HG03457 (cell line): ENCODE results near the gene TGFB2.

Experiments used
- ATAC-seq: cut with Tn5 transposase; IDR thresholded peaks from one replicate; pipeline ENCODE4 v1.9.1; 2021; ENCODE audit warnings: moderate number of reproducible peaks; ENCODE audit not compliant: unreplicated experiment

TGFB2 gene

DNA sequence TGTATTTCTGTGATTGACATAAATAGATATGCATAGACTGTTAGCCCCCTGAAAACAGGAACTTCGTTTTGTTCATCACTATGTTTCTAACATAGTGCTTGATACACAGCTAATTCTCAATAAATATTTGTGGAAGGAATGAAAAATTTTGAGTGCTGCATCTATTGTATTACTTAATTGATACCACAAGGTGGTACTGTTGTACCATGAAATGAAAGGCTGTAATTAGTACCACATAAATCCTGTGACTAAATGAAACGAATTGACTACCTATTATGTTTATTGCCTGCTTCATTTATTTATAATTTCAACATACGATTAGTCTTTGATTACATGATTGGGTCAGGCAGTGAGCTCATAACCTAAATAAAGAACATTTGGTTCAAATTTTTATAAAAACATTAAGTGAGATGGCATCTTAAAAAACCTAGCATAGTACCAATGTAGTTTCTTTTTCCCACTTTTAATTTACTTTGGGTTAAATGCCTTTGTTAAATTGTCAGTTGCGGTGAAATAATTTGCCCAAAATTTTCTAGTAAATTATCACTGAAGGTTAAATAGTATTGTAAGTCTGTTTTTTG, 15.0 kb upstream of the TGFB2 start:
- ATAC-seq, result peak; percentile 62

DNA sequence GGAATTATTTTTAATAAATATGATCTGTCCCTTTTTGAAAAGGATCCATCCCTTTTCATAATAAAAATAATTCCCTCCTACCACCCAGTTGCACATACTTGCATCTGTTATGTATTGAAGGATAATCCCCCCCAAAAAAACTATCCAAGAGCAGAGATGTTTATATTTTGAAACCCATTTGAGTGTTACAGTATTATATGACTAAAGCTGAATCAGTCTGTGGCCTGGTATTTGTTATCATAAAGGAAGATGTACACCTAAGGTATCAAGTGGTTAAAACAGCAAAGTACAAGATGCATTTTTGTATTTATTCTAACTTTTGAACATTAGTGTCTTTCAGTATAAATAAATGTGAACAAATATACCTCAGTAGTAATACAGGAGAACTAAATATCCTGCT, 12.7 kb upstream of the TGFB2 start:
- ATAC-seq, result no peak

DNA sequence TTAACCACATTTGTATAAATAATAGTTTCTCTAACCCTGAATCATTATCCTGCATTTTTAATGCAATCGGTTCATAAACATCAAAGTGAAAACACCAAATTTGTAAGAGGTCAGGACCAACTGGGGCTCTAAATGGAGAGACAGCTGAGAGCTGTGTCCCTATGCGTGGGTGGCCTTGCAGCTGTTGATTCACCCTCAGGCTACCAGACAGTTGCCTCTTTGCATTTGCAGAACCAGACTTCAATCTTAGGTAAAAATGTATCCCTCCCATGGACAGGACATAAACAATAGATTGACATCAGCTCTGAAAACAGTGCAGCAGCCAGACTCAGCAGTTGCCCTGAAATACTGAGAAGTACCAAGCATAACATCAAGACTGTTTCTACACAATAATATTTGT, 8.8 kb upstream of the TGFB2 start:
- ATAC-seq, result no peak

DNA sequence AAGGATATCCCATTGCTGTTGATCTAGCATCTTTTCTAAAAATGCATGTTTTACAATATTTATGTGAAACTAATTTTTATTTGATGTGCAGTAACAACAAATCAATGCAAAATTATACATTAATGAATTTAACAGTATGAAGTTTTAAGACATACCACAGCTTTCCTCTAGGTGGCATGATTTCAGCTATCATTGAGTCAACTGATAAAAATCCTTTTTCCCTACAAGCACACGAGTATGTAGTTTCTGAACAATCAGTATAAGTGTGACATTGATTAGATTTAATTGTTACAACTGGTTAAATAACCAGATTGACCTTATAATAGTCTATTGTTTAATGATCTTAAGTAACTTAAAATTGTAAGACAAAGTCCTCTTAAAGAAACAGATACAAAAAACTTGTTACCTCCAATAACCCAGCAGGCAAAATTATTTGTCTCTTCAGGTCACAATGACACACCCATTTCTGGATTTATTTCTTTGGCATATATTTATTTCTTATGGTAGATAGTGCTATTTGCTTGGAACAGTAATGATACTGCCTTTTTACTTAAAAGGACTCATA, 5.8 kb upstream of the TGFB2 start:
- ATAC-seq, result peak; percentile 51

DNA sequence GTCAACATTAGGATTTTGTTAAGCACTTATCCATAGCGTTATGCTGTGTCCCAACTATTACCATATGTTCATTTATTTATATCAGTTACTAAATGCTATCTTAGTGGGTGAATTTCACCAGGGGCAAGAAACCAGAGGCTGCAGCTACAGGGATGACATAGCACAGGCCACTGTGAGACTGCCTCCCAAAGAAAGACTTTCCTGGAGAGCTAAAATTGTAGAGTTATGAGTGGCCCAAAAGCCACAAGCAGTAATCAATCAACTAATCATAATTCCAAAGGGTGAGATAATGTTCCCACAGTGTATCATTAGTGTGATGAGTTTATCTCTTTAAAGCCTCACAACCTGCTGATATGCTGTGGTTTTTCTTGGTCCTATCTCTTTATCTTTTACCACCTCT, 3.8 kb upstream of the TGFB2 start:
- no peak for ATAC-seq

DNA sequence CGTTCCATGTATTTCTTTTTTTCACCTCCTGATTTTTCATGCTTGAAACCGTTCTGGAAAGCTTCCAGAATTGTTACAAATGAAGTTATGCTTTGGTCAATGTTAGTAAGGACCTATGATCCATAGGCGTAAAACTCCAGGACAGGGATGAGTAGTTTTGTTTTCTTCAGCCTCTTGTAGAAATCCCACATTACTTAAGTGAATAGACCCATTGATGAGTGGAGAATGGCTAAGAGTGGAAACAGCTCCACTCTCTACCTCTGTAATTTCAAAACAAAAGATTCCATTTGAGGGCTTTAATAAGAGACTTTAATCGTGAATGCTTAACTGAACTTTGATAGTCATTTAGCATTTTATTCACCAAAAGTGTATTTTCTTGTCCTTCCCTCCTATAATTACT, 3.0 kb upstream of the TGFB2 start:
- no peak for ATAC-seq

DNA sequence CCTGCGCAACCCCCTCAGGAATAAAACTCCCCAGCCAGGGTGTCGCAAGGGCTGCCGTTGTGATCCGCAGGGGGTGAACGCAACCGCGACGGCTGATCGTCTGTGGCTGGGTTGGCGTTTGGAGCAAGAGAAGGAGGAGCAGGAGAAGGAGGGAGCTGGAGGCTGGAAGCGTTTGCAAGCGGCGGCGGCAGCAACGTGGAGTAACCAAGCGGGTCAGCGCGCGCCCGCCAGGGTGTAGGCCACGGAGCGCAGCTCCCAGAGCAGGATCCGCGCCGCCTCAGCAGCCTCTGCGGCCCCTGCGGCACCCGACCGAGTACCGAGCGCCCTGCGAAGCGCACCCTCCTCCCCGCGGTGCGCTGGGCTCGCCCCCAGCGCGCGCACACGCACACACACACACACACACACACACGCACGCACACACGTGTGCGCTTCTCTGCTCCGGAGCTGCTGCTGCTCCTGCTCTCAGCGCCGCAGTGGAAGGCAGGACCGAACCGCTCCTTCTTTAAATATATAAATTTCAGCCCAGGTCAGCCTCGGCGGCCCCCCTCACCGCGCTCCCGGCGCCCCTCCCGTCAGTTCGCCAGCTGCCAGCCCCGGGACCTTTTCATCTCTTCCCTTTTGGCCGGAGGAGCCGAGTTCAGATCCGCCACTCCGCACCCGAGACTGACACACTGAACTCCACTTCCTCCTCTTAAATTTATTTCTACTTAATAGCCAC, 696 bp downstream of the TGFB2 start:
- peak; percentile 34 for ATAC-seq

DNA sequence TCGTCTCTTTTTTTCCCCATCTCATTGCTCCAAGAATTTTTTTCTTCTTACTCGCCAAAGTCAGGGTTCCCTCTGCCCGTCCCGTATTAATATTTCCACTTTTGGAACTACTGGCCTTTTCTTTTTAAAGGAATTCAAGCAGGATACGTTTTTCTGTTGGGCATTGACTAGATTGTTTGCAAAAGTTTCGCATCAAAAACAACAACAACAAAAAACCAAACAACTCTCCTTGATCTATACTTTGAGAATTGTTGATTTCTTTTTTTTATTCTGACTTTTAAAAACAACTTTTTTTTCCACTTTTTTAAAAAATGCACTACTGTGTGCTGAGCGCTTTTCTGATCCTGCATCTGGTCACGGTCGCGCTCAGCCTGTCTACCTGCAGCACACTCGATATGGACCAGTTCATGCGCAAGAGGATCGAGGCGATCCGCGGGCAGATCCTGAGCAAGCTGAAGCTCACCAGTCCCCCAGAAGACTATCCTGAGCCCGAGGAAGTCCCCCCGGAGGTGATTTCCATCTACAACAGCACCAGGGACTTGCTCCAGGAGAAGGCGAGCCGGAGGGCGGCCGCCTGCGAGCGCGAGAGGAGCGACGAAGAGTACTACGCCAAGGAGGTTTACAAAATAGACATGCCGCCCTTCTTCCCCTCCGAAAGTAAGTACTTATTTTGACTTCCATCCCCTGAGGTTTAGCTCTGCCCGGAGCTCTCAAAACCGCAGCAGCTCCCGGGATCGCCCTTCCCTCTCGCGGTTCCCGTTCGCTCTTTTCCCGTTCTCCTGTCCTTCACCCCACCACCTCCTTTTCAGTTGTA, 1.5 kb downstream of the TGFB2 start:
- no peak for ATAC-seq

DNA sequence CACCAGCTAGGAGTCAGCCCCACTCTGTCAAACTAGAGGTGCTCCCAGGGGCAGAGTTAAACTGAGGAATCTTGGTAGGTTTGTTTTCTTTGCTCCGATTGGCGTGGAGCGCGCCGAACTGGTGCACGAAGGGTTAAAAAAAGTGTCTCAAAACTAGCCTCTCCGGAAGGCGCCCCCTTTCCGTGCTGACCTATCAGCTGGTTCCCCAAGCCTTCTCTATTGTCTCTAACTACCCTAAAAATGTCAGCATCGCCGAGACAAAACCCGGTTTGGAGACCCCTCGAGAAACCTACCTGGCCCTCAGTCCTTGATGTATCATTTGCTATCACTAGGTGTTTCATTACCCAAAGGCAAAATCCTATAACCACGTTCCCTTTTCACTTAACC, 2.2 kb downstream of the TGFB2 start:
- ATAC-seq, result no peak

DNA sequence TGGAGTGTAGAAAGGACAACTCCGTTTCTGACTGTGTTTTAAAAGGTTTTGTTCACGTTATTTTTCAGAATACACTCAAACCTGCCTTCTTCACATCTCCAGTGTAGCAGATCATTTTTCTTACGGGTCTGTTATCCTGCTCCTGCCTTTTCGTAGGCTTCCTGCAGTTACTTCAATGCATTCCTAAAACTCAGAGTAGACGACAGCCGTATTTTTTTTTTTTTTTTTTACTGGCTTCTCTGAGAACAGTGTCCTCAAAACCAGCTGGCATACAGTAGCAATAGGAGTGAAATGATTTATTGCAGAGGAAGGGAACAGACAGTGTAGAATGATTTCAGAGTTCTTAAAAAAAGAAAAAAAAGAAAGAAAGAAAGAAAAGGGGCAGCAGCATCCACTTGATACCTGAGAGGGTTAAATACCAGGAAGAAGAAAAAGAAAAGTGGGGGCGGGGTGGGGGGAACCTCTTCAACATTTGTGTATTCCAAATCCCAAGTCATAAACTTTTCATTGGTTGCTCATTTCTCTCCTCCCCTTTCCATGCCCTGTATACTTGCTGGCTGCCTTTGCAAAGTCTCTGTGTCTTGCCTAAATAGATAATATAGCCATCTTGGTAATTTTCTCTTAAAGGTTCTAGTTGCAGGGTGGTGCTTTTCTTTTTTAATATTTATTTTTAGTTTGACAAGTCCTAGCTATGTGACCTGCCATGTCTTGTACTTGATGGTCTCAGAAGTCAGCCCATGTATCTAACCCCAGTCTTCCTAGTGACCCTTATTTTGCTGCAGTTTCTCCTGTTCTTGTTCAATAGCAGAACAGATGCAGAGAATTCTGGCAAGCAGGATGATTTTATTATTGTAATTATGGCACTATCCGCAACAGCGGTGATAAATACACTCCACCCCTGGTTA, 2.8 kb downstream of the TGFB2 start:
- no peak for ATAC-seq

DNA sequence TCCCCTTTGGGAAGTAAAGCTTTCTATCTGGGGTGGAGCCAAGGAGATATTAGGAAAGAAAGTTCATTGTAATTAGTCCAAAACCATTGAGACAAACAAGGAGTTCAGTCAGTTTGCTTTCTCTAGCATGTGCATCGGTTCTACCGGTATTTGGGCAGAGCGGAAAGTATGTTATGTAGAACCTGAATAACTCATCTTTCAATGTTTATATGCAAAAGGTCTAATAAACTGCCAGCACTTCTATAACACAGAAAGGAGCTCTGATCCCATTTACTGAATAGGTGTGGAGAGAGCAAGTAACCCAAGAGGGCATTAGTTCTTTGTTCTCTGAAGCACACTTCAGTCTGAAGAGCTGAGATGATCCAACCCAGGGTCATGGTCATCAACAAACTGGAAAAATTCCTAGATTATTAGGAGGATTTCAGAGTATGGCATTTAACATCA, 3.5 kb downstream of the TGFB2 start:
- ATAC-seq, result no peak

DNA sequence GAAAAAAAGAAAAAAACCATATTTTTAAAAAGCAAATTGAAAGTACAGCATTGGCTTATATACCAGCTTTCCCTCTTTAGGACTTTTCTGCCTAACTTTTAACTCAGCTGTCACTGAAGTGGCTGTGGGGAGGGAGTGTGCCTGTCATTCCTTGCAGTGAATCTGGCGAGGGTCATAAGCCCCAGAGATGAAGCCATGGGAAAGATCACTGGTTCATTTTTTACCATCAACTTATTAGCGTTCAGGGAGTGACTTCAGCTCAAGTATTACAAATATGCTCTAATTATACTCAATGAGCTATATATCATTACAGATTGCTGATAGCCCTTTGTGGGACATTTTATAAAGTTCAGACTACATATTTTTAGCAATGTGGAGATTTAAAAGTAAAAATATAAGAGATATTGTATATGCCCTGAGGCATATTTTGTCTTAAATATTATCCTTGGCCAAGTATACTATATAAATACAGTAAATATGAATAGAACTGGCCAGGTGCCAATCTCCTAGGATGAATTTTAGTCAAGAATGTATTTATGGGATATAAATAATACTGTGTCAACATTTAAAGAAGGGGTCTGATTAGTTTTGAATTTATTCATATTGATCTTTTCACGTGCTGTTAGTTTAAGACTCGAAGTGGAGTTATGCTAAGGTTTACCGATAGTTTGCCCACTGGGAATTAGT, 4.4 kb downstream of the TGFB2 start:
- no peak for ATAC-seq

DNA sequence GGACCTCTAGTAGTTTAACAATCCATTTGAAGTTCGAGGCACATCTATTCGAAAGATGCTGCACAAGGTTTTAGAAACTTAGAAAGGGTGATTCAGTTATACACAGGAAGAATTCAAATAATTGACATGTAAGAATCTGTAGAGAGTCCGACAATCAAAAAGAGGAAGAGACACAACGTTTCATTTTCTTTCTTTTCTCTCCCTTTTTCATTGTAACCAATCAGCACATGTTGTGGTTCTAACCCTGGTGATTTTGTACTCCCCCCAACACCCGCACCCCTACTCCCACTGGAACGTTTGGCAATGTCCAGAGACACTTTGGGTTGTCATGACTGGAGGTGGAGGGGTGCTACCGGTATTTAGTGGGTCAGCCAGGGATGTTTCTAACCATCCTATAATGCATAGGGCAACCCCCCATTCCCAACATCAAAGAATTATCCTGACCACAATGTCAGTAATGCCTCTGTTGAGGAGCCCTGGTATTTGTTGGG, 4.9 kb downstream of the TGFB2 start:
- ATAC-seq, result no peak

DNA sequence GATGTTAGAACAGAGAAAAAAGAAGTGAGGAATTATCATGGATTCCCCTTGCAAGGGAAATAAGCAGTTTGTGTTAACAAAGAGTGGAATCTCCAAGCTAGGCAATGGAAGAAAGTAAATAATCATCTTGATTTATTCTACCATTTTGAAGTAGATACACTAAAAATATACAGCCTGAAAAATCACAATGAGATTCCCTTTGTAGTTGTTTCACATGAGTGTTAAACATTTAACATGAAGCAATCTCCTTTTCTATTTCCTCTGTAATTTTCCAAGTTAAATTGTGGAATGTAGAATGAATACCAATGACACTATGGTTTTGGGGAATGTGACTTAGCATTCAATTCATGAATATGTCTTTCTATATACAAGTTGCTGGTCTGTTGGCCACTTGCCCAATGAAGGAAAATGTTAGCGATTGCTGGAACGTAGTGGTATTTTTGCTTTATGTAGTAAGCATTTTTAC, 5.7 kb downstream of the TGFB2 start:
- no peak for ATAC-seq

DNA sequence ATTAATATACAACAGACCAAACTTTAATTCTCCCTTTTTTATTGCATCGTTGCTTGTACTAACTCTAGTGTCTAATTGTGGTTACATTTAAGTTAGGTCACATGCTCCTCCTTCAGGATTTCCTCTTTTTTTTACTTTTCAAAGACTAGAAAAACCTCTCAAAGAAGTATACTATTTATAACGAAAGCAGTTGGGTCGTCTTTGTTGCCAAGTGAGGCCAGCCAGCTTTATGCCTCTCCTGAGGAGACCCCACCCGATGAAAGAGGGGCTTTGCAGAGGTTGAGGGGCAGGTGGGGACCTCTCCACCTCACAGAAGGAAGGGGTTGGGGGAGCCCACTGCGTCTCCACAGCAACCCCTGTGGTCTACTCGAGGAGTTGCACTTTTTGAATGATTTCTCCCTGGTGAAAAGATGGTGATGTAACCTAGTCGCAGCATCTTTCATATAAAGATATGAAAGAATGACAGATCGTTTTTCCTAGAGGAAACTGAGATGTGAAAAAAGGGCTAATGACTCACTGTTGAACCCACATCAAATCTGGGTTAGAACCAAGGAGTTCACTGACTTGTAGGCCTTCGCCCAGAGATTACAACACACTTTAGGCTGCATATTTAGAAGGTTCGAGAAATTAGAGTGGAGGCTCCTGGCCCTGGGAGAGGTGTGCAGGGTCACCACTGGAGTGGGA, 6.4 kb downstream of the TGFB2 start:
- peak; percentile 65 for ATAC-seq

DNA sequence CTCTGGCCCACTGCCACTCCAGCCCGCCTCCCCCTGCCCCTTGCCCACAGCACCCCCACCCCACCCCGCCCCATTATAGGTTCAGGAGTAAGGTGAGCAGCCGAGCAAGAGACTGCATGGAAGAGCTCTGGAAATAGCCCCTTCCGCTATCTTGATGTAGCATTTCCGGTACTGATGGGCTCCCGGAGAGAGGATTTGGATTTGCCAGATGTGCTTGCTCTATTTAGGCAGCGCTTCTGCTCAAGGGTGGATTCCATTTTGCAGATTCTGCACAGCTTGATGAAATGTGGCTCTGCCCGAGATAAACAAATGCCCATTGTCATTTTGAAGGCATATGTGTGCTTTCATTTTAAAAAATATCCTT, 6.9 kb downstream of the TGFB2 start:
- no peak for ATAC-seq

DNA sequence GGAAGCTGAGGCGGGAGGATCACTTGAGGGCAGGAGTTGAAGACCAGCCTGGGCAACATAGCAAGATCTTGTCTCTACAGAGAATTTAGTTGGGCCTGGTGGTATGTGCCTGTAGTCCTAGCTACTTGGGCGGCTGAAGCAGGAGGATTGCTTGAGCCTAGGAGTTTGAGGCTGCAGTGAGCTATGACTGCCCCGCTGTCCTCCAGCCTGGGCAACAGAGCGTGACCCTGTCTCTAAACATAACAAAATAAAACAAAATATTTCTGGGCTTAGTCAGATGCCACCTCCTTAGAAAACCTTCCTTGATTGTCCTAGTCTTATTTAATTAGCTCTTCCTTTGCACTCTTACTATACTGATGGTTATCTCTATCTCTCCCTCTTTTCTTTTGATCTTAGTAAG, 8.5 kb downstream of the TGFB2 start:
- ATAC-seq, result no peak

DNA sequence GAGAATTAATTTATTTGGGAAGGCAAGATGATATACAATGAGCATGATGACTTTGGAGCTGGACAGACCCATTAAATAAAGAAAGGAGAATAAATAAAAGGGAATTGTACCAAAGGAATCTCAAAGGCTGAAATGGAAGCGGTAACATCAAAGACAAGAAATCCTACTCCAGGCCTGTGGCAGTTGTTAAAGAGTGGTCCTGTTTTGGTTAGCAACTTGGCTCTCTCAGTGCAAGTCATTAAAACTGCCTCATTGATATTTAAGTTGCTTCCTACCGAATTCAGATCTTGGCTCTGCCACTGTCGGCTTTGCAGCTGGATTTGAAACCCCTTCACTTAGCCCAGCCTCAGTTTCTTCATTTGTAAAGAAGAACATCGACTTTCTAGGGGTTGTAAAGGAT, 10.1 kb downstream of the TGFB2 start:
- no peak for ATAC-seq

DNA sequence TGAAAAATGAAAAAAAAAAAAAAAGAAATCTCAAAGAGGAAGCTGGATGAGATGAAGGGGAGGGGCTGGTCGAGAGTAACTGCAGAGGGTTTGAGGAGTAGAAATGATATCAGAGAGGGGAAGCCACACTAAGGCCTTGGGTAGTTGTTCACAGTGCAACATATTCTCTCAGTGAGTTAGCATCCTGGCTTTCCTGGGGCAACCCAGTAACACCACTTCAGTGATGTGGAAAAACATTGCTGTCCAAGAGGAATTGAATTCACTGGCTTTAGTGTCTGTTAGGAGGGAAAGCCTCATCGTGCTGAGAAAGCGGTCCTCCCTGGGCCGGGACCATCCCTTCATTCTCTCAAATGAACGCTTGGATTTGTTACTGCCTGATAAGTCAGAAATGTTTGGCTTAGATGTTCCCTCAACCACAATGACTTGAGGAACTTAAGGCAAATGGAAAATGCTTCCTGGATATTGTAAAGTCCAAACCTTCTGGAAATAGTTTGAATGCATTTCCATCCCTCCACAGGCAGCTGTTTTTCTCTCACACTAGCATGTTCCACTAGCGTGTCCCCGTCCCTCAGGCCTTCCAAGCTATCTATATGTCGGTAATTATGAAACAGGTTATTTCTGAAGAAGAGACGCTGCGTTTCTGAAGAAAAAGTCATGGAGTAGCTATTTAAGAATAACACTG, 12.2 kb downstream of the TGFB2 start:
- ATAC-seq, result no peak
